SK-N-SH treated with all-trans-retinoic acid at 6 μM for 48 hours (cell line): Measurements from ENCODE around the gene PACSIN2.

ENCODE experiments used
- ATAC-seq: fragments of 200-7000 bp; cut with Tn5 transposase; 3 replicates; pipeline ENCODE4 v1.9.1; 2020; ENCODE audit warnings: mild to moderate bottlenecking, moderate library complexity
- ARNTL ChIP-seq: fragments of 450-650 bp; formaldehyde crosslinking; IDR thresholded peaks from 2 replicates; pipeline ENCODE4 v1.5.0; 2020; ENCODE audit warnings: low read depth, mild to moderate bottlenecking, moderate library complexity, borderline replicate concordance
- BACH2 ChIP-seq: fragments of 250-450 bp; sonication (Bioruptor Pico); IDR thresholded peaks from 2 replicates; pipeline ENCODE4 v1.9.0; 2021; ENCODE audit warnings: mild to moderate bottlenecking, borderline replicate concordance
- CSDC2 ChIP-seq: fragments of 250-450 bp; sonication (Bioruptor Pico); IDR thresholded peaks from 2 replicates; pipeline ENCODE4 v1.5.0; 2020; ENCODE audit warnings: mild to moderate bottlenecking, moderate library complexity
- ESRRG ChIP-seq: fragments of 250-450 bp; sonication (Bioruptor Pico); IDR thresholded peaks from 2 replicates; pipeline ENCODE4 v1.6.1; 2021; ENCODE audit warnings: mild to moderate bottlenecking
- GLIS3 ChIP-seq: fragments of 250-450 bp; sonication (Bioruptor Pico); IDR thresholded peaks from 2 replicates; pipeline ENCODE4 v1.5.0; 2020; ENCODE audit warnings: mild to moderate bottlenecking, moderate library complexity
- ISL1 ChIP-seq: fragments of 250-450 bp; sonication (Bioruptor Pico); IDR thresholded peaks from 2 replicates; pipeline ENCODE4 v2.1.2; 2022; ENCODE audit warnings: mild to moderate bottlenecking, moderate library complexity
- OSR1 ChIP-seq: fragments of 250-450 bp; sonication (Bioruptor Pico); IDR thresholded peaks from 2 replicates; pipeline ENCODE4 v1.8.0; 2022; ENCODE audit warnings: moderate library complexity, mild to moderate bottlenecking, inconsistent platforms
- PATZ1 ChIP-seq: fragments of 250-450 bp; sonication (Bioruptor Pico); IDR thresholded peaks from 2 replicates; pipeline ENCODE4 v1.8.0; 2020; ENCODE audit warnings: mild to moderate bottlenecking, moderate library complexity, borderline replicate concordance
- POU6F1 ChIP-seq: fragments of 250-450 bp; sonication (Bioruptor Pico); IDR thresholded peaks from 2 replicates; pipeline ENCODE4 v1.8.0; 2021; ENCODE audit warnings: low read depth, mild to moderate bottlenecking, moderate library complexity, borderline replicate concordance
- PPARA ChIP-seq: fragments of 250-450 bp; sonication (Bioruptor Pico); IDR thresholded peaks from 2 replicates; pipeline ENCODE4 v1.5.0; 2020; ENCODE audit warnings: mild to moderate bottlenecking, borderline replicate concordance
- RARB ChIP-seq: fragments of 250-450 bp; sonication (Bioruptor Pico); IDR thresholded peaks from 2 replicates; pipeline ENCODE4 v1.8.0; 2021; ENCODE audit warnings: mild to moderate bottlenecking, moderate library complexity
- SNAI2 ChIP-seq: fragments of 250-450 bp; sonication (Bioruptor Pico); IDR thresholded peaks from 2 replicates; pipeline ENCODE4 v1.5.0; 2020; ENCODE audit warnings: mild to moderate bottlenecking, moderate library complexity
- TCF4 ChIP-seq: fragments of 250-450 bp; sonication (Bioruptor Pico); IDR thresholded peaks from 2 replicates; pipeline ENCODE4 v1.8.0; 2021; ENCODE audit warnings: mild to moderate bottlenecking, moderate library complexity, borderline replicate concordance
- TOX ChIP-seq: fragments of 250-450 bp; sonication (Bioruptor Pico); IDR thresholded peaks from 2 replicates; pipeline ENCODE4 v1.8.0; 2021; ENCODE audit warnings: mild to moderate bottlenecking, moderate library complexity, borderline replicate concordance
- TSHZ2 ChIP-seq: fragments of 250-450 bp; sonication (Bioruptor Pico); IDR thresholded peaks from 2 replicates; pipeline ENCODE4 v1.5.0; 2020; ENCODE audit warnings: mild to moderate bottlenecking, moderate library complexity
- ZC3H10 ChIP-seq: fragments of 250-450 bp; sonication (Bioruptor Pico); IDR thresholded peaks from 2 replicates; pipeline ENCODE4 v1.5.1; 2021; ENCODE audit warnings: mild to moderate bottlenecking, moderate library complexity
- ZFP3 ChIP-seq: fragments of 250-450 bp; sonication (Bioruptor Pico); IDR thresholded peaks from 2 replicates; pipeline ENCODE4 v1.5.0; 2020; ENCODE audit warnings: mild to moderate bottlenecking, moderate library complexity
- ZFP30 ChIP-seq: fragments of 450-650 bp; formaldehyde crosslinking; IDR thresholded peaks from 2 replicates; pipeline ENCODE4 v1.5.0; 2022; ENCODE audit warnings: mild to moderate bottlenecking, moderate library complexity
- ZNF565 ChIP-seq: fragments of 450-650 bp; formaldehyde crosslinking; conservative IDR thresholded peaks from 2 replicates; pipeline ENCODE4 v1.5.0; 2020; ENCODE audit warnings: low read depth, mild to moderate bottlenecking, moderate library complexity
- ZNF70 ChIP-seq: fragments of 450-650 bp; formaldehyde crosslinking; IDR thresholded peaks from 2 replicates; pipeline ENCODE4 v1.5.0; 2020; ENCODE audit warnings: mild to moderate bottlenecking, moderate library complexity
- ZNF8 ChIP-seq: fragments of 450-650 bp; formaldehyde crosslinking; IDR thresholded peaks from 2 replicates; pipeline ENCODE4 v1.5.0; 2020; ENCODE audit warnings: mild to moderate bottlenecking, moderate library complexity
- TF ChIP-seq, protein P1 (sequence below): fragments of 250-450 bp; sonication (Bioruptor Pico); IDR thresholded peaks from 2 replicates; pipeline ENCODE4 v1.5.1; 2020; ENCODE audit warnings: low read depth, mild to moderate bottlenecking, moderate library complexity
- TF ChIP-seq, protein P2 (sequence below): fragments of 250-450 bp; sonication (Bioruptor Pico); IDR thresholded peaks from 2 replicates; pipeline ENCODE4 v1.5.1; 2021; ENCODE audit warnings: mild to moderate bottlenecking, moderate library complexity

Gene PACSIN2

DNA sequence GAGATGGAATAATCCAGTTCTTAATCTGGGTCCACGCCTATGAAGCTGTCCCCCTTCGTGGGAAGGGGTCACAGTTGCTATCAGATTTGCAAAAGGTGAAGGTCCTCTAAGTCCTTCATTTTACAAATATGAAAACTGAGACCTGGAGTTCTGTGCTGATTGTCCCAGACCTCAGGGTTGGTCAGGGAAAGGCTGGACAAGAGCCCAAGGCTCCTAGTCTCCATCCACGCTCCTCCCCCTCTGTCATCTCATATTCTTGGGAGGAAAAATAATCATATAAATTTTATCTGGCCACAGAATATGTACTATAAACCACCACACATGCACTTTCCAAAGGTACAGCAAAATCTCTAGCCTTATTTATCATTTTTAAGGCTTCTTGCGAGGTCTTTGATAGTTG is 5.5 kb downstream of the PACSIN2 start:
- no peak for TF ChIP-seq SNAI2 (CRISPR knock-in tag)
- no peak for TF ChIP-seq TOX (CRISPR knock-in tag)
- TF ChIP-seq ZFP30 (CRISPR knock-in tag) = no peak
- TF ChIP-seq ZNF70 (CRISPR knock-in tag) = no peak
- TF ChIP-seq TCF4 = no peak
- no peak for ATAC-seq

- TF ChIP-seq RARB = no peak
- TF ChIP-seq SNAI2 (CRISPR knock-in tag) = no peak
- TF ChIP-seq ZFP3 = no peak
- TF ChIP-seq OSR1 = no peak
- no peak for TF ChIP-seq ZNF8 (CRISPR knock-in tag)
- TF ChIP-seq POU6F1 = no peak
- no peak for TF ChIP-seq ZNF70 (CRISPR knock-in tag)
- TF ChIP-seq ESRRG (CRISPR knock-in tag) = no peak
- TF ChIP-seq, all 23 proteins: peak for 0
- no peak for ATAC-seq
These were observed 6.0 kb downstream of the PACSIN2 start for GRCh38 chr22:43008921-43009320.

DNA sequence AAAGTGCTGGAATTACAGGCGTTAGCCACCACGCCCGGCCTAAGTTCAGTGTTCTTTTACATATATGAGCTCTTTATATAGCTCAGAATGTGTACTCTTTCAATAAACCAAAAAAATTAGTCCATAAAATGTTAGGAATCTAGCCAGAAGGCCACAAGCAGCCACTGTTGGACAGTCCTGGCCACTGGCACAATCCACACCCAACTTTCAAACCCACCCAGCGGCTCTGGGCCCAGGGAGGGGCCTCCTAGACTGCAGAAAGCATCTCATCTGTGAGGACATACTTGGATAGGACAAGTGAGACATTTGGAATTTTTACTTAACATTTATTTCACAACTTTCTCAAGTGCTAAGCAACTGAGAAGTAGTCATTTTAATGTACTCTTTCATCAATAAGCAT is 6.4 kb downstream of the PACSIN2 start:
- no peak for ATAC-seq
- TF ChIP-seq ZNF8 (CRISPR knock-in tag) = no peak
- no peak for TF ChIP-seq ZNF70 (CRISPR knock-in tag)
- no peak for TF ChIP-seq RARB
- TF ChIP-seq, protein P1, sequence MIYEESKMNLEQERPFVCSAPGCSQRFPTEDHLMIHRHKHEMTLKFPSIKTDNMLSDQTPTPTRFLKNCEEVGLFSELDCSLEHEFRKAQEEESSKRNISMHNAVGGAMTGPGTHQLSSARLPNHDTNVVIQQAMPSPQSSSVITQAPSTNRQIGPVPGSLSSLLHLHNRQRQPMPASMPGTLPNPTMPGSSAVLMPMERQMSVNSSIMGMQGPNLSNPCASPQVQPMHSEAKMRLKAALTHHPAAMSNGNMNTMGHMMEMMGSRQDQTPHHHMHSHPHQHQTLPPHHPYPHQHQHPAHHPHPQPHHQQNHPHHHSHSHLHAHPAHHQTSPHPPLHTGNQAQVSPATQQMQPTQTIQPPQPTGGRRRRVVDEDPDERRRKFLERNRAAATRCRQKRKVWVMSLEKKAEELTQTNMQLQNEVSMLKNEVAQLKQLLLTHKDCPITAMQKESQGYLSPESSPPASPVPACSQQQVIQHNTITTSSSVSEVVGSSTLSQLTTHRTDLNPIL = no peak
- TF ChIP-seq GLIS3 = no peak

GRCh38 chr22:43007519-43008102 is 7.3 kb downstream of the PACSIN2 start:
- TF ChIP-seq ZNF70 (CRISPR knock-in tag) (no peak), TOX (CRISPR knock-in tag) (no peak), ISL1 (CRISPR knock-in tag) (no peak), TSHZ2 (CRISPR knock-in tag) (no peak), POU6F1 (no peak), ZNF565 (CRISPR knock-in tag) (no peak), CSDC2 (CRISPR knock-in tag) (no peak), PPARA (no peak), ZC3H10 (CRISPR knock-in tag) (no peak), OSR1 (no peak), PATZ1 (no peak), SNAI2 (CRISPR knock-in tag) (no peak), ARNTL (CRISPR knock-in tag) (no peak), TCF4 (no peak), ESRRG (CRISPR knock-in tag) (no peak), BACH2 (CRISPR knock-in tag) (no peak)
- TF ChIP-seq, protein P2, sequence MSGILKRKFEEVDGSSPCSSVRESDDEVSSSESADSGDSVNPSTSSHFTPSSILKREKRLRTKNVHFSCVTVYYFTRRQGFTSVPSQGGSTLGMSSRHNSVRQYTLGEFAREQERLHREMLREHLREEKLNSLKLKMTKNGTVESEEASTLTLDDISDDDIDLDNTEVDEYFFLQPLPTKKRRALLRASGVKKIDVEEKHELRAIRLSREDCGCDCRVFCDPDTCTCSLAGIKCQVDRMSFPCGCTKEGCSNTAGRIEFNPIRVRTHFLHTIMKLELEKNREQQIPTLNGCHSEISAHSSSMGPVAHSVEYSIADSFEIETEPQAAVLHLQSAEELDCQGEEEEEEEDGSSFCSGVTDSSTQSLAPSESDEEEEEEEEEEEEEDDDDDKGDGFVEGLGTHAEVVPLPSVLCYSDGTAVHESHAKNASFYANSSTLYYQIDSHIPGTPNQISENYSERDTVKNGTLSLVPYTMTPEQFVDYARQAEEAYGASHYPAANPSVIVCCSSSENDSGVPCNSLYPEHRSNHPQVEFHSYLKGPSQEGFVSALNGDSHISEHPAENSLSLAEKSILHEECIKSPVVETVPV (CRISPR knock-in tag) = no peak
- ATAC-seq = peak; percentile 57
